ENCODE results near the gene SAP25. TPM values are rescaled to one million over a fixed set of nuclear protein-coding genes. Genes with fewer than 3 reads are reported as not detected.

SAP25 gene
- 10 to 100 TPM in 1 of 2 donors, 1 to 10 TPM in 1; 2.5 to 19.5 TPM for total RNA-seq

- DNase-seq (ENCODE audit: low spot score), result no peak
- 95% methylated on average over 59 of the region's 70 CpGs for WGBS
- H3K36me3 ChIP-seq, result peaks cover 7 to 30% of the 10 kb centered on the region in 2 donors
- no peak within 1 kb of the TSS for H3K27ac ChIP-seq
- no peaks in the 10 kb centered on the region for H3K9me3 ChIP-seq
- TF ChIP-seq POLR2AphosphoS5 (IDR thresholded peaks at IDR 0.05), result no peak
- TF ChIP-seq POLR2A (IDR thresholded peaks at IDR 0.05), result no peak
- no peak for TF ChIP-seq CTCF (IDR thresholded peaks at IDR 0.05)
- intact Hi-C loops (cut with DNase I), result no loop called here
- H3K4me3 ChIP-seq, result no peak within 1 kb of the TSS
- H3K27me3 ChIP-seq (replicated peaks; ENCODE audit: insufficient read depth), result no peaks in the 10 kb centered on the region
- peaks cover 6% of the 10 kb centered on the region for H3K4me1 ChIP-seq (replicated peaks)
Measured at GRCh38 chr7:100573691-100574361, at the start of gene SAP25. TSS of gene SAP25 (minus strand) at chr7:100573900. CDS start at chr7:100573742, 158 bp downstream.

- 81% methylated on average over 8 of the region's 8 CpGs for WGBS
- no peaks in the 10 kb centered on the region for H3K36me3 ChIP-seq
- H3K4me3 ChIP-seq, result no peak overlapping the region
- TF ChIP-seq POLR2A (IDR thresholded peaks at IDR 0.05), result no peak
- no peak for TF ChIP-seq POLR2AphosphoS5 (IDR thresholded peaks at IDR 0.05)
- TF ChIP-seq CTCF (IDR thresholded peaks at IDR 0.05), result no peak
- no peaks in the 10 kb centered on the region for H3K27me3 ChIP-seq (replicated peaks; ENCODE audit: insufficient read depth)
- intact Hi-C loops (cut with DNase I), result no loop called here
- no peaks in the 10 kb centered on the region for H3K4me1 ChIP-seq (replicated peaks)
- no peak for DNase-seq (ENCODE audit: low spot score)
- no peak overlapping the region for H3K27ac ChIP-seq
- H3K9me3 ChIP-seq, result no peaks in the 10 kb centered on the region
Measured at GRCh38 chr7:100621554-100621953, 47.9 kb upstream of the SAP25 start.

GRCh38 chr7:100620804-100621203, 47.1 kb upstream of the SAP25 start:
- WGBS, result 93% methylated on average over 23 of the region's 23 CpGs
- Histone ChIP-seq H3K27ac (no peak overlapping the region), H3K4me1 (replicated peaks) (no peaks in the 10 kb centered on the region), H3K27me3 (replicated peaks; ENCODE audit: insufficient read depth) (no peaks in the 10 kb centered on the region), H3K36me3 (no peaks in the 10 kb centered on the region), H3K4me3 (no peak overlapping the region), H3K9me3 (no peaks in the 10 kb centered on the region)
- TF ChIP-seq POLR2A (IDR thresholded peaks at IDR 0.05) (no peak), POLR2AphosphoS5 (IDR thresholded peaks at IDR 0.05) (no peak), CTCF (IDR thresholded peaks at IDR 0.05) (no peak)
- DNase-seq (ENCODE audit: low spot score), result no peak
- intact Hi-C loops (cut with DNase I), result no loop called here

GRCh38 chr7:100620239-100620638, 46.5 kb upstream of the SAP25 start:
- no peaks in the 10 kb centered on the region for H3K4me1 ChIP-seq (replicated peaks)
- TF ChIP-seq POLR2AphosphoS5 (IDR thresholded peaks at IDR 0.05), result no peak
- no peak for TF ChIP-seq CTCF (IDR thresholded peaks at IDR 0.05)
- TF ChIP-seq POLR2A (IDR thresholded peaks at IDR 0.05), result no peak
- WGBS, result 93% methylated on average over 6 of the region's 6 CpGs
- H3K27me3 ChIP-seq (replicated peaks; ENCODE audit: insufficient read depth), result no peaks in the 10 kb centered on the region
- H3K9me3 ChIP-seq, result no peaks in the 10 kb centered on the region
- no peak overlapping the region for H3K4me3 ChIP-seq
- no peak for DNase-seq (ENCODE audit: low spot score)
- H3K27ac ChIP-seq, result no peak overlapping the region
- no peaks in the 10 kb centered on the region for H3K36me3 ChIP-seq
- intact Hi-C loops (cut with DNase I), result no loop called here

GRCh38 chr7:100614308-100614861, 40.7 kb upstream of the SAP25 start:
- TF ChIP-seq POLR2AphosphoS5 (IDR thresholded peaks at IDR 0.05), result no peak
- H3K4me3 ChIP-seq, result no peak overlapping the region
- no peaks in the 10 kb centered on the region for H3K36me3 ChIP-seq
- H3K4me1 ChIP-seq (replicated peaks), result peaks cover 5% of the 10 kb centered on the region
- intact Hi-C loops (cut with DNase I), result loop anchor here (5.0 kb wide), 1 partner anchor 78 kb away; the partner anchor contains the start of gene GIGYF1
- no peaks in the 10 kb centered on the region for H3K9me3 ChIP-seq
- H3K27ac ChIP-seq, result no peak overlapping the region
- H3K27me3 ChIP-seq (replicated peaks; ENCODE audit: insufficient read depth), result no peaks in the 10 kb centered on the region
- DNase-seq (ENCODE audit: low spot score), result no peak
- WGBS, result 87% methylated on average over 6 of the region's 6 CpGs

All from prostate gland (tissue), 2 donors.